Dedifferentiated amniotic fluid mesenchymal stem cell (primary cell): ENCODE measurements around the gene DDX54.
"Not testable (repeated sequence)": the region's sequence is repeated elsewhere in the genome, so short reads cannot be mapped to it uniquely, and the experiment has no call there.

Source experiments
- DNase-seq: peaks from one replicate; pipeline ENCODE4 v3.0.0-alpha.2; 2016; ENCODE audit errors: extremely low spot score

The DDX54 gene

GRCh38 chr12:113142173-113142885, 42.9 kb downstream of the DDX54 start:
- DNase-seq = no peak

GRCh38 chr12:113141716-113142115, 43.6 kb downstream of the DDX54 start:
- not testable (repeated sequence) for DNase-seq

- DNase-seq = no peak
These were observed 44.6 kb downstream of the DDX54 start for GRCh38 chr12:113140706-113141105.

- DNase-seq = no peak
These were observed 46.5 kb downstream of the DDX54 start for GRCh38 chr12:113138826-113139225.

- DNase-seq = no peak
These were observed 47.2 kb downstream of the DDX54 start for GRCh38 chr12:113137861-113138783.

GRCh38 chr12:113136990-113137511, 48.2 kb downstream of the DDX54 start:
- DNase-seq = no peak

- no peak for DNase-seq
These were observed 48.9 kb downstream of the DDX54 start for GRCh38 chr12:113136128-113136989.

GRCh38 chr12:113135178-113136127, 49.8 kb downstream of the DDX54 start, which contains the start of gene RASAL1:
TSS of gene RASAL1 (minus strand) at chr12:113135761. CDS start at chr12:113135462, 299 bp downstream.
- DNase-seq = no peak

GRCh38 chr12:113134521-113134951, 50.7 kb downstream of the DDX54 start:
- no peak for DNase-seq

GRCh38 chr12:113134071-113134470, 51.2 kb downstream of the DDX54 start:
- no peak for DNase-seq

GRCh38 chr12:113133666-113134065, 51.6 kb downstream of the DDX54 start:
- no peak for DNase-seq

- DNase-seq = no peak
These were observed 52.2 kb downstream of the DDX54 start for GRCh38 chr12:113133036-113133435.

- no peak for DNase-seq
These were observed 53.7 kb downstream of the DDX54 start for GRCh38 chr12:113131556-113131955.

- DNase-seq = no peak
These were observed 54.7 kb downstream of the DDX54 start for GRCh38 chr12:113130457-113131135.

GRCh38 chr12:113129664-113130456, 55.4 kb downstream of the DDX54 start:
- DNase-seq = no peak

GRCh38 chr12:113128802-113129663, 56.2 kb downstream of the DDX54 start:
- DNase-seq = no peak

GRCh38 chr12:113127791-113128199, 57.5 kb downstream of the DDX54 start:
- DNase-seq = no peak
